Measurements from ENCODE around the gene MCOLN3.

Gene MCOLN3

GRCh38 chr1:85087659-85088407 lies 39.5 kb upstream of the MCOLN3 start:
- H3K79me2 ChIP-seq (ENCODE audit: low read length): no peaks in the 10 kb centered on the region
- H3K4me2 ChIP-seq (ENCODE audit: low read depth, low read length): no peak overlapping the region
- no peaks in the 10 kb centered on the region for H3K9me2 ChIP-seq (replicated peaks; ENCODE audit: insufficient read depth, low read length)
- H3K9me3 ChIP-seq (replicated peaks; ENCODE audit: insufficient read depth, low read length): no peaks in the 10 kb centered on the region
- H4K20me1 ChIP-seq (ENCODE audit: insufficient read depth, low read length): no peaks in the 10 kb centered on the region
- H3K27ac ChIP-seq (ENCODE audit: low read length): no peak overlapping the region
- no peak for TF ChIP-seq CTCF (IDR thresholded peaks at IDR 0.05; ENCODE audit: low read length)
- no peak for TF ChIP-seq EZH2 (optimal IDR thresholded peaks at IDR 0.05; ENCODE audit: low read depth, low read length)
- TF ChIP-seq EZH2phosphoT487 (IDR thresholded peaks at IDR 0.05; ENCODE audit: low read length): no peak
- H3K36me3 ChIP-seq (replicated peaks; ENCODE audit: insufficient read depth, low read length): no peaks in the 10 kb centered on the region
- no peak overlapping the region for H2AFZ ChIP-seq (ENCODE audit: low read length)
- no peak overlapping the region for H3K9ac ChIP-seq (ENCODE audit: low read length)
- H3K4me3 ChIP-seq (ENCODE audit: low read length): no peak overlapping the region
- no peaks in the 10 kb centered on the region for H3K4me1 ChIP-seq (ENCODE audit: low read length)
- no peaks in the 10 kb centered on the region for H3F3A ChIP-seq (ENCODE audit: insufficient read depth, low read length)
- H3K27me3 ChIP-seq (replicated peaks; ENCODE audit: insufficient read depth, low read length): no peaks in the 10 kb centered on the region
- DNase-seq: no peak

GRCh38 chr1:85085417-85085816 lies 37.1 kb upstream of the MCOLN3 start:
- no peaks in the 10 kb centered on the region for H3K4me1 ChIP-seq (ENCODE audit: low read length)
- H3K4me2 ChIP-seq (ENCODE audit: low read depth, low read length): no peak overlapping the region
- no peaks in the 10 kb centered on the region for H3K36me3 ChIP-seq (replicated peaks; ENCODE audit: insufficient read depth, low read length)
- H4K20me1 ChIP-seq (ENCODE audit: insufficient read depth, low read length): no peaks in the 10 kb centered on the region
- H3K27me3 ChIP-seq (replicated peaks; ENCODE audit: insufficient read depth, low read length): no peaks in the 10 kb centered on the region
- H3K27ac ChIP-seq (ENCODE audit: low read length): no peak overlapping the region
- H3K9me2 ChIP-seq (replicated peaks; ENCODE audit: insufficient read depth, low read length): no peaks in the 10 kb centered on the region
- H3K9me3 ChIP-seq (replicated peaks; ENCODE audit: insufficient read depth, low read length): no peaks in the 10 kb centered on the region
- TF ChIP-seq EZH2 (optimal IDR thresholded peaks at IDR 0.05; ENCODE audit: low read depth, low read length) (no peak), CTCF (IDR thresholded peaks at IDR 0.05; ENCODE audit: low read length) (no peak), EZH2phosphoT487 (IDR thresholded peaks at IDR 0.05; ENCODE audit: low read length) (no peak)
- H2AFZ ChIP-seq (ENCODE audit: low read length): no peak overlapping the region
- no peak for DNase-seq
- H3F3A ChIP-seq (ENCODE audit: insufficient read depth, low read length): no peaks in the 10 kb centered on the region
- H3K9ac ChIP-seq (ENCODE audit: low read length): no peak overlapping the region
- H3K79me2 ChIP-seq (ENCODE audit: low read length): no peaks in the 10 kb centered on the region
- no peak overlapping the region for H3K4me3 ChIP-seq (ENCODE audit: low read length)

GRCh38 chr1:85078903-85079302 lies 30.6 kb upstream of the MCOLN3 start:
- Histone ChIP-seq H3K79me2 (ENCODE audit: low read length) (no peaks in the 10 kb centered on the region), H3K27ac (ENCODE audit: low read length) (no peak overlapping the region), H3K9ac (ENCODE audit: low read length) (no peak overlapping the region), H3K4me3 (ENCODE audit: low read length) (no peak overlapping the region), H3K4me2 (ENCODE audit: low read depth, low read length) (no peak overlapping the region), H3K9me3 (replicated peaks; ENCODE audit: insufficient read depth, low read length) (no peaks in the 10 kb centered on the region), H3K4me1 (ENCODE audit: low read length) (no peaks in the 10 kb centered on the region), H3K27me3 (replicated peaks; ENCODE audit: insufficient read depth, low read length) (no peaks in the 10 kb centered on the region), H3K9me2 (replicated peaks; ENCODE audit: insufficient read depth, low read length) (no peaks in the 10 kb centered on the region), H2AFZ (ENCODE audit: low read length) (no peak overlapping the region), H3F3A (ENCODE audit: insufficient read depth, low read length) (no peaks in the 10 kb centered on the region), H3K36me3 (replicated peaks; ENCODE audit: insufficient read depth, low read length) (no peaks in the 10 kb centered on the region), H4K20me1 (ENCODE audit: insufficient read depth, low read length) (no peaks in the 10 kb centered on the region)
- DNase-seq: no peak
- TF ChIP-seq CTCF (IDR thresholded peaks at IDR 0.05; ENCODE audit: low read length) (no peak), EZH2phosphoT487 (IDR thresholded peaks at IDR 0.05; ENCODE audit: low read length) (no peak), EZH2 (optimal IDR thresholded peaks at IDR 0.05; ENCODE audit: low read depth, low read length) (no peak)
